Endothelial cell of umbilical vein (primary cell): ENCODE results near the gene MBD5. TPM values are rescaled to one million over a fixed set of nuclear protein-coding genes. Genes with fewer than 3 reads are reported as not detected.

Source experiments
- BruUV-seq: library from RNA; stranded (reverse); fragments of 400-500 nt; replicated peaks from 2 replicates; lab custom pipeline; 2021; lab: Mats Ljungman, UMichigan
- CTCF ChIA-PET: fragments of 300-600, 350-600 bp; sonication (Branson Sonifier 250); formaldehyde crosslinking; loops from one replicate; lab custom pipeline; 2021; ENCODE audit warnings: antibody characterized with exemption, inconsistent platforms; lab: Charles Lee
- POLR2A ChIA-PET: fragments of 300-600, 350-600 bp; sonication (Branson Sonifier 250); formaldehyde crosslinking; loops from one replicate; lab custom pipeline; 2021; ENCODE audit warnings: antibody characterized with exemption, inconsistent platforms; lab: Charles Lee
- DNase-seq: peaks from one replicate; pipeline ENCODE4 v3.0.0-alpha.2; 2011; ENCODE audit warnings: low read depth, low spot score
- FAIRE-seq: peaks from 2 replicates; lab custom pipeline; 2011; peaks lifted over from hg19 to GRCh38; lab: Jason Lieb, UNC
- H2AFZ ChIP-seq: 2 replicates; pipeline ENCODE4 v1.6.0; 2012; ENCODE audit warnings: low read depth, low read length, control low read depth, inconsistent platforms
- H3K27ac ChIP-seq: 2 replicates; pipeline ENCODE4 v1.5.1; 2011; ENCODE audit warnings: low read depth, mild to moderate bottlenecking, control low read depth, low read length, moderate library complexity; ENCODE audit not compliant: insufficient read depth
- H3K27me3 ChIP-seq, 2 experiments: 2 replicates each; pipeline versions ENCODE4 v1.6.0 to v1.6.1; 2011; ENCODE audit warnings: low read length in 2 of 2, mixed read lengths in 1 of 2; ENCODE audit not compliant: control insufficient read depth in 2 of 2, insufficient read depth in 2 of 2
- H3K36me3 ChIP-seq, 2 experiments: 2 replicates in 1 of 2; 3 replicates in 1 of 2; pipeline ENCODE4 v1.5.1; 2011; ENCODE audit warnings: low read length in 2 of 2, mild to moderate bottlenecking in 1 of 2, moderate library complexity in 1 of 2; ENCODE audit not compliant: control insufficient read depth in 2 of 2, insufficient read depth in 2 of 2; ENCODE audit errors: extremely low read depth in 1 of 2
- H3K4me1 ChIP-seq: 3 replicates; pipeline ENCODE4 v1.5.1; 2011; ENCODE audit warnings: mild to moderate bottlenecking, low read length; ENCODE audit not compliant: control insufficient read depth, insufficient read depth; ENCODE audit errors: extremely low read depth
- H3K4me2 ChIP-seq: 2 replicates; pipeline ENCODE4 v1.6.1; 2011; ENCODE audit warnings: low read length, control low read depth, mixed read lengths; ENCODE audit not compliant: insufficient read depth
- H3K4me3 ChIP-seq, 3 experiments: fragments of 200-600 bp in 1 of 3; sonication (generic), shearing (Covaris generic) in 1 of 3; replicated peaks in 1 of 3; 2 replicates each; pipeline ENCODE4 v1.5.1; 2011 to 2016; ENCODE audit warnings: control low read depth in 3 of 3, low read length in 3 of 3, mild to moderate bottlenecking in 2 of 3, inconsistent platforms in 1 of 3, low read depth in 1 of 3, moderate library complexity in 1 of 3; ENCODE audit not compliant: insufficient read depth in 1 of 3
- H3K79me2 ChIP-seq: 2 replicates; pipeline ENCODE4 v1.6.0; 2012; ENCODE audit warnings: low read length, inconsistent platforms; ENCODE audit not compliant: control insufficient read depth, insufficient read depth
- H3K9ac ChIP-seq: replicated peaks from 2 replicates; pipeline ENCODE3; 2011; ENCODE audit warnings: low read length, control low read depth; ENCODE audit not compliant: insufficient read depth; ENCODE audit errors: extremely low read depth
- H3K9me1 ChIP-seq: replicated peaks from 3 replicates; pipeline ENCODE4 v1.6.0; 2011; ENCODE audit warnings: mild to moderate bottlenecking, low read length; ENCODE audit not compliant: control insufficient read depth, insufficient read depth; ENCODE audit errors: extremely low read depth
- H3K9me3 ChIP-seq: replicated peaks from 2 replicates; pipeline ENCODE4 v1.5.1; 2012; ENCODE audit warnings: low read length, inconsistent platforms; ENCODE audit not compliant: control insufficient read depth, insufficient read depth
- H4K20me1 ChIP-seq: replicated peaks from 2 replicates; pipeline ENCODE3; 2011; ENCODE audit warnings: mild to moderate bottlenecking, low read length; ENCODE audit not compliant: control insufficient read depth, insufficient read depth; ENCODE audit errors: extremely low read depth
- EZH2 ChIP-seq: IDR thresholded peaks from 2 replicates; pipeline ENCODE4 v1.6.1; 2012; ENCODE audit warnings: borderline replicate concordance, low read depth, mild to moderate bottlenecking, moderate library complexity, low read length, inconsistent platforms; ENCODE audit not compliant: severe bottlenecking
- FOS ChIP-seq: IDR thresholded peaks from 2 replicates; pipeline ENCODE4 v1.6.1; 2011; ENCODE audit warnings: mild to moderate bottlenecking, low read length, moderate library complexity, borderline replicate concordance; ENCODE audit not compliant: insufficient read depth
- GATA2 ChIP-seq: IDR thresholded peaks from 2 replicates; pipeline ENCODE4 v1.7.0; 2011; ENCODE audit warnings: low read depth, mild to moderate bottlenecking, moderate library complexity, mixed read lengths, low read length; ENCODE audit not compliant: insufficient read length, insufficient read depth
- JUN ChIP-seq: IDR thresholded peaks from 2 replicates; pipeline ENCODE4 v1.6.1; 2011; ENCODE audit warnings: borderline replicate concordance, low read depth; ENCODE audit not compliant: insufficient read length, insufficient read depth
- MAX ChIP-seq: IDR thresholded peaks from 2 replicates; pipeline ENCODE4 v1.6.1; 2011; ENCODE audit not compliant: insufficient read depth, insufficient read length
- MYC ChIP-seq: IDR thresholded peaks from one replicate; pipeline ENCODE4 v1.6.1; 2011; ENCODE audit warnings: mild to moderate bottlenecking, low read depth, low read length
- POLR2A ChIP-seq: IDR thresholded peaks from 2 replicates; pipeline ENCODE4 v1.6.1; 2012; ENCODE audit warnings: low read depth, mild to moderate bottlenecking, control low read depth, low read length
- POLR2AphosphoS5 ChIP-seq: IDR thresholded peaks from 2 replicates; pipeline ENCODE4 v1.6.1; 2012; ENCODE audit warnings: low read depth, mild to moderate bottlenecking, control low read depth, low read length, moderate library complexity; ENCODE audit not compliant: insufficient read depth
- dilution Hi-C: fragments of 300-500 bp; cut with MboI; formaldehyde crosslinking; loops from one replicate; pipeline ENCODE4 v1.15.0; 2019; ENCODE audit warnings: low sequenced_read_pairs; ENCODE audit not compliant: extremely low pct_ligation_motif_present
- intact Hi-C: fragments of 100-400 bp; cut with micrococcal nuclease; formaldehyde crosslinking; loops from one replicate; pipeline ENCODE4 v1.10.0; 2022
- polyA plus RNA-seq, 4 experiments: library from polyadenylated mRNA; depleted of rRNA in 3 of 4; stranded (reverse) in 3 of 4; unstranded in 1 of 4; fragments of >200 nt; gene quantifications; 2 replicates each; pipeline versions ENCODE4 v1.2.1 to v1.2.3, GENCODE V29; 2011 to 2012; ENCODE audit warnings: missing spikeins in 1 of 4
- total RNA-seq: library from RNA; stranded (reverse); gene quantifications from 2 replicates; pipeline ENCODE4 v1.2.3, GENCODE V29; 2021
- TF ChIP-seq, protein P1 (sequence below), 2 donors: IDR thresholded peaks; 1 replicate in 1 of 2; 2 replicates in 1 of 2; pipeline ENCODE4 v1.5.1; 2011; ENCODE audit warnings: low read length in 2 of 2, mild to moderate bottlenecking in 2 of 2, moderate library complexity in 2 of 2, control low read depth in 1 of 2, inconsistent platforms in 1 of 2, low read depth in 1 of 2; ENCODE audit not compliant: insufficient read depth in 1 of 2; ENCODE audit errors: extremely low read depth in 1 of 2

MBD5 gene
- total and polyA plus RNA-seq, 2 donors (not counting 3 experiments of a cell fraction or from before 2014, with no cell fraction given): 11.3 to 37.0 TPM

DNA sequence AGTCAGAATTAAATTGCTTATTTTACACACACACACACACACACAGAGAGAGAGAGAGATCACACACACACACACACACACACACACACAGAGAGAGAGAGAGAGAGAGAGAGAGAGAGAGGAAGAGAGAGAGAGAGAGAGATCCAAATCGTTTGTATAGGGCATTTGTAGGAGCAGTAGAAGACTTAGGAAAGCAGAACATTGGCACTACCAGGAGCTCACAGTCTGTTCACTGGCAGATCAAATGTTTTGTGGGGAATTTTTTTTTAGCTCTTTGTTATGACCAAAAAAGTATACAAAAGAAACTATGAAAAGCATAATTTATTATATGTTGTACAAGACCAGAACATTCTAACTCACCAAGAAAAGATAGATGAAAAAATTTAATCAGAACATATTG, 81.8 kb downstream of the MBD5 start:
- POLR2A ChIA-PET: no interaction called here
- Histone ChIP-seq H3K4me1 (no peaks in the 10 kb centered on the region), H3K4me2 (no peak overlapping the region), H2AFZ (no peak overlapping the region), H3K4me3 (no peak overlapping the region), H3K9me1 (no peaks in the 10 kb centered on the region), H4K20me1 (no peaks in the 10 kb centered on the region), H3K27ac (no peak overlapping the region), H3K79me2 (no peaks in the 10 kb centered on the region), H3K9me3 (no peaks in the 10 kb centered on the region), H3K9ac (no peak overlapping the region), H3K27me3 (no peaks in the 10 kb centered on the region), H3K36me3 (no peaks in the 10 kb centered on the region)
- no peak for TF ChIP-seq EZH2
- no peak for TF ChIP-seq MAX
- no peak for TF ChIP-seq FOS
- TF ChIP-seq, protein P1, sequence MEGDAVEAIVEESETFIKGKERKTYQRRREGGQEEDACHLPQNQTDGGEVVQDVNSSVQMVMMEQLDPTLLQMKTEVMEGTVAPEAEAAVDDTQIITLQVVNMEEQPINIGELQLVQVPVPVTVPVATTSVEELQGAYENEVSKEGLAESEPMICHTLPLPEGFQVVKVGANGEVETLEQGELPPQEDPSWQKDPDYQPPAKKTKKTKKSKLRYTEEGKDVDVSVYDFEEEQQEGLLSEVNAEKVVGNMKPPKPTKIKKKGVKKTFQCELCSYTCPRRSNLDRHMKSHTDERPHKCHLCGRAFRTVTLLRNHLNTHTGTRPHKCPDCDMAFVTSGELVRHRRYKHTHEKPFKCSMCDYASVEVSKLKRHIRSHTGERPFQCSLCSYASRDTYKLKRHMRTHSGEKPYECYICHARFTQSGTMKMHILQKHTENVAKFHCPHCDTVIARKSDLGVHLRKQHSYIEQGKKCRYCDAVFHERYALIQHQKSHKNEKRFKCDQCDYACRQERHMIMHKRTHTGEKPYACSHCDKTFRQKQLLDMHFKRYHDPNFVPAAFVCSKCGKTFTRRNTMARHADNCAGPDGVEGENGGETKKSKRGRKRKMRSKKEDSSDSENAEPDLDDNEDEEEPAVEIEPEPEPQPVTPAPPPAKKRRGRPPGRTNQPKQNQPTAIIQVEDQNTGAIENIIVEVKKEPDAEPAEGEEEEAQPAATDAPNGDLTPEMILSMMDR (IDR thresholded peaks at IDR 0.05; ENCODE audit: extremely low read depth in 1 of 2, insufficient read depth in 1 of 2, low read depth in 1 of 2, low read length in 2 of 2): no peak
- TF ChIP-seq GATA2: no peak
- no peak for TF ChIP-seq POLR2AphosphoS5
- TF ChIP-seq MYC: no peak
- no peak for TF ChIP-seq POLR2A
- TF ChIP-seq JUN: no peak
- no TSS peak for BruUV-seq
- FAIRE-seq: no peak
- DNase-seq: no peak
- CTCF ChIA-PET: no interaction called here
- dilution Hi-C loops (no loop called here), intact Hi-C loops (no loop called here)
